Neural cell (in vitro differentiated cells): ENCODE results near the gene SPR. TPM values are rescaled to one million over a fixed set of nuclear protein-coding genes. Genes with fewer than 3 reads are reported as not detected.

Experiments
- H2AFZ ChIP-seq: fragments of 200-600, 300-800 bp; sonication (generic), shearing (Covaris generic); 2 replicates; pipeline ENCODE4 v1.6.0; 2014; ENCODE audit warnings: low read depth, mild to moderate bottlenecking, antibody characterized with exemption, low read length, moderate library complexity
- H3F3A ChIP-seq: fragments of 200-600 bp; shearing (Covaris generic); 2 replicates; pipeline ENCODE4 v1.6.1; 2016; ENCODE audit warnings: mild to moderate bottlenecking, moderate library complexity, mixed read lengths, antibody characterized with exemption, low read length; ENCODE audit not compliant: insufficient read depth, poor library complexity, severe bottlenecking
- H3K27ac ChIP-seq: fragments of 200-600, 300-800 bp; sonication (generic), shearing (Covaris generic); 2 replicates; pipeline ENCODE4 v1.5.1; 2014; ENCODE audit warnings: mild to moderate bottlenecking, low read length, moderate library complexity
- H3K27me3 ChIP-seq: fragments of 300-800, 200-600 bp; sonication (generic), shearing (Covaris generic); 2 replicates; pipeline ENCODE4 v1.6.0; 2014; ENCODE audit warnings: mild to moderate bottlenecking, low read depth, low read length, moderate library complexity; ENCODE audit not compliant: insufficient read depth
- H3K36me3 ChIP-seq: fragments of 300-800, 200-600 bp; sonication (generic), shearing (Covaris generic); 2 replicates; pipeline ENCODE4 v1.5.1; 2014; ENCODE audit warnings: mild to moderate bottlenecking, antibody characterized with exemption, low read length, moderate library complexity; ENCODE audit not compliant: insufficient read depth
- H3K4me2 ChIP-seq: fragments of 300-800, 200-600 bp; sonication (generic), shearing (Covaris generic); 2 replicates; pipeline ENCODE4 v1.6.0; 2014; ENCODE audit warnings: mild to moderate bottlenecking, low read length
- H3K4me3 ChIP-seq: fragments of 300-800, 200-600 bp; sonication (generic), shearing (Covaris generic); 2 replicates; pipeline ENCODE4 v1.5.1; 2014; ENCODE audit warnings: mild to moderate bottlenecking, low read length, moderate library complexity
- H3K79me2 ChIP-seq: fragments of 200-600 bp; shearing (Covaris generic); replicated peaks from 2 replicates; pipeline ENCODE4 v1.6.0; 2014; ENCODE audit warnings: mild to moderate bottlenecking, low read length, moderate library complexity; ENCODE audit not compliant: insufficient read depth
- H3K9ac ChIP-seq: fragments of 300-800, 200-600 bp; sonication (generic), shearing (Covaris generic); 2 replicates; pipeline ENCODE4 v1.6.1; 2016; ENCODE audit warnings: mild to moderate bottlenecking, low read length, mixed read lengths
- H3K9me2 ChIP-seq: fragments of 200-600 bp; shearing (Covaris generic); 2 replicates; pipeline ENCODE4 v1.6.1; 2016; ENCODE audit warnings: mild to moderate bottlenecking, low read length, mixed read lengths; ENCODE audit not compliant: insufficient read depth
- H3K9me3 ChIP-seq: fragments of 200-600, 300-800 bp; sonication (generic), shearing (Covaris generic); 2 replicates; pipeline ENCODE4 v1.6.1; 2016; ENCODE audit warnings: mild to moderate bottlenecking, mixed run types, low read length, moderate library complexity, mixed read lengths
- H4K20me1 ChIP-seq: fragments of 200-600 bp; shearing (Covaris generic); 2 replicates; pipeline ENCODE4 v1.6.1; 2016; ENCODE audit warnings: mild to moderate bottlenecking, mixed run types; ENCODE audit not compliant: insufficient read depth
- CTCF ChIP-seq: fragments of 450-650 bp; IDR thresholded peaks from 2 replicates; pipeline ENCODE4 v1.5.1; 2014; ENCODE audit warnings: antibody characterized with exemption, mild to moderate bottlenecking, moderate library complexity; ENCODE audit not compliant: poor library complexity, severe bottlenecking
- EP300 ChIP-seq: fragments of 450-650 bp; conservative IDR thresholded peaks from 2 replicates; pipeline ENCODE4 v1.6.1; 2014; ENCODE audit warnings: antibody characterized with exemption, mild to moderate bottlenecking, moderate library complexity; ENCODE audit not compliant: poor library complexity, severe bottlenecking
- EZH2 ChIP-seq: fragments of 200-600, 300-800 bp; shearing (Covaris generic), sonication (generic); IDR thresholded peaks from 2 replicates; pipeline ENCODE4 v1.6.1; 2014; ENCODE audit warnings: antibody characterized with exemption, low read length, borderline replicate concordance, mild to moderate bottlenecking; ENCODE audit not compliant: insufficient read depth, poor library complexity, severe bottlenecking
- MXI1 ChIP-seq: fragments of 450-650 bp; conservative IDR thresholded peaks from 2 replicates; pipeline ENCODE4 v1.6.1; 2014; ENCODE audit warnings: antibody characterized with exemption, mild to moderate bottlenecking; ENCODE audit not compliant: poor library complexity, severe bottlenecking
- POLR2AphosphoS5 ChIP-seq: IDR thresholded peaks from 2 replicates; pipeline ENCODE4 v1.6.1; 2012
- RAD21 ChIP-seq: fragments of 450-650 bp; conservative IDR thresholded peaks from 2 replicates; pipeline ENCODE4 v1.6.1; 2014; ENCODE audit warnings: antibody characterized with exemption, mild to moderate bottlenecking, moderate library complexity
- REST ChIP-seq: IDR thresholded peaks from 2 replicates; pipeline ENCODE4 v1.6.1; 2012; ENCODE audit warnings: borderline replicate concordance
- SMC3 ChIP-seq: fragments of 450-650 bp; conservative IDR thresholded peaks from 2 replicates; pipeline ENCODE4 v1.6.1; 2014; ENCODE audit warnings: antibody characterized with exemption, mild to moderate bottlenecking, moderate library complexity; ENCODE audit not compliant: poor library complexity
- TAF1 ChIP-seq: IDR thresholded peaks from 2 replicates; pipeline ENCODE4 v1.6.1; 2012; ENCODE audit warnings: low read depth
- polyA plus RNA-seq: library from polyadenylated mRNA; depleted of rRNA; stranded (reverse); fragments of >200 nt; gene quantifications from 2 replicates; pipeline ENCODE4 v1.2.3, GENCODE V29; 2014

Gene SPR
- polyA plus RNA-seq, 1 donor from 2014 or later, result 1.8 TPM

GRCh38 chr2:72891091-72891818, 4.0 kb downstream of the SPR start:
- peaks cover 11% of the 10 kb centered on the region for H3K27me3 ChIP-seq
- H3K9me3 ChIP-seq, result no peaks in the 10 kb centered on the region
- no peak overlapping the region for H3K27ac ChIP-seq
- H3F3A ChIP-seq, result no peaks in the 10 kb centered on the region
- H3K36me3 ChIP-seq, result no peaks in the 10 kb centered on the region
- no peak overlapping the region for H3K4me3 ChIP-seq
- H3K4me2 ChIP-seq, result no peak overlapping the region
- H3K79me2 ChIP-seq, result no peaks in the 10 kb centered on the region
- H3K9me2 ChIP-seq, result no peaks in the 10 kb centered on the region
- H2AFZ ChIP-seq, result no peak overlapping the region
- no peaks in the 10 kb centered on the region for H4K20me1 ChIP-seq
- TF ChIP-seq SMC3 (no peak), CTCF (no peak), MXI1 (no peak), TAF1 (no peak), RAD21 (no peak), REST (no peak), EP300 (no peak), EZH2 (no peak), POLR2AphosphoS5 (no peak)
- H3K9ac ChIP-seq, result no peak overlapping the region

GRCh38 chr2:72892506-72893173, 5.4 kb downstream of the SPR start:
- TF ChIP-seq REST, result no peak
- TF ChIP-seq RAD21, result peak; percentile 88
- peak; percentile 96 for TF ChIP-seq SMC3
- TF ChIP-seq CTCF, result peak; percentile 89
- TF ChIP-seq MXI1, result no peak
- H3K9me2 ChIP-seq, result no peaks in the 10 kb centered on the region
- H3K4me3 ChIP-seq, result no peak overlapping the region
- no peaks in the 10 kb centered on the region for H3K79me2 ChIP-seq
- no peak overlapping the region for H3K9ac ChIP-seq
- no peak overlapping the region for H3K27ac ChIP-seq
- H3F3A ChIP-seq, result no peaks in the 10 kb centered on the region
- H3K4me2 ChIP-seq, result no peak overlapping the region
- H2AFZ ChIP-seq, result no peak overlapping the region
- no peaks in the 10 kb centered on the region for H3K9me3 ChIP-seq
- no peaks in the 10 kb centered on the region for H3K27me3 ChIP-seq
- H3K36me3 ChIP-seq, result no peaks in the 10 kb centered on the region
- no peaks in the 10 kb centered on the region for H4K20me1 ChIP-seq
